HG03280 (cell line): ENCODE data around the gene ADRM1.

Experiments
- ATAC-seq: cut with Tn5 transposase; IDR thresholded peaks from one replicate; pipeline ENCODE4 v1.9.1; 2021; ENCODE audit warnings: mild to moderate bottlenecking, moderate library complexity; ENCODE audit not compliant: unreplicated experiment

The ADRM1 gene

DNA sequence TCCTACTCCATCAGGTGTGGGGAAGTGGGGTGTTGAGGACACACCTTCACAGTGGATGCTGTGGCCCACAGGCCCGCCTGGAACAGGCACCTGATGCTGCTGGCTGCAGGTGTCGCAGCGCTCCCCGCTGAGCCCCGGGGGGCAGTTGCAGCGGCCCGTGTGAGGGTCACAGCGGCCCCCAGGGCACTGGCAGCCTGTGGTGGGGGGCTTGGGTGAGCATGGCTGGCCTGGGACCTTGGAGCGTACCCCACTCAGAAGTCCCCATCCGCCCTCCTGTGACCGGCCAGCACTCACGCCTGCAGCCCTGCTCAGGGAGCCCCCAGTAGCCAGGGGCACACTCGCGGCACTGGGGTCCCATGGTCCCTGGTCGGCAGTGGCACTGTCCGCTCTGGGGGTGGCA lies 19.2 kb downstream of the ADRM1 start:
- no peak for ATAC-seq

DNA sequence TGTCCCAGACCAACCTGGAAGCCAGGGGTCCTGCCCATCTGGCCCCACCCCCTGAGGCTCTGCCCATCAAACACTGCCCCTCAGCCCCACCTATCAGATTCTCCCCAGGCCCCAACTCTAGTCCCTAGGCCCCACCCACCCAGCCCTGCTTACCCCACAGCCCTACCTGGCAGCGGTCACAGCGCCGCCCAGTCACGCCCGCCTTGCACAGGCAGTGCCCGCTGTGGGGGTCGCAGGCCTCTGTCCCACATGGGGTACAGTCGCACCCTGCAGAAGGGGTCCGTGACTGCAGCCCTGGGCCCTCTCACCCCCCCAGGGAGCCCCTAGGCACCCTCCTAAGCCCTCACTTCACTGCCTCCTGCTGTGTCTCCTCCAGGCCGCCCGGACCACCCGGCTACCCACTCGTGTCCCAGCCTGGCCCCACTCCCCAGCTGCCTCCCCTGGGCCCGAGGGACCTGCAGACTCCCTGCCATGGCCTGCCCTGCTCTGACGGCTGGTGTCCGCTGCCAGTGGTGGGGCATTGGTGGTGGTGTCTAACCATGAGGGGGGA lies 19.8 kb downstream of the ADRM1 start:
- ATAC-seq, result no peak

DNA sequence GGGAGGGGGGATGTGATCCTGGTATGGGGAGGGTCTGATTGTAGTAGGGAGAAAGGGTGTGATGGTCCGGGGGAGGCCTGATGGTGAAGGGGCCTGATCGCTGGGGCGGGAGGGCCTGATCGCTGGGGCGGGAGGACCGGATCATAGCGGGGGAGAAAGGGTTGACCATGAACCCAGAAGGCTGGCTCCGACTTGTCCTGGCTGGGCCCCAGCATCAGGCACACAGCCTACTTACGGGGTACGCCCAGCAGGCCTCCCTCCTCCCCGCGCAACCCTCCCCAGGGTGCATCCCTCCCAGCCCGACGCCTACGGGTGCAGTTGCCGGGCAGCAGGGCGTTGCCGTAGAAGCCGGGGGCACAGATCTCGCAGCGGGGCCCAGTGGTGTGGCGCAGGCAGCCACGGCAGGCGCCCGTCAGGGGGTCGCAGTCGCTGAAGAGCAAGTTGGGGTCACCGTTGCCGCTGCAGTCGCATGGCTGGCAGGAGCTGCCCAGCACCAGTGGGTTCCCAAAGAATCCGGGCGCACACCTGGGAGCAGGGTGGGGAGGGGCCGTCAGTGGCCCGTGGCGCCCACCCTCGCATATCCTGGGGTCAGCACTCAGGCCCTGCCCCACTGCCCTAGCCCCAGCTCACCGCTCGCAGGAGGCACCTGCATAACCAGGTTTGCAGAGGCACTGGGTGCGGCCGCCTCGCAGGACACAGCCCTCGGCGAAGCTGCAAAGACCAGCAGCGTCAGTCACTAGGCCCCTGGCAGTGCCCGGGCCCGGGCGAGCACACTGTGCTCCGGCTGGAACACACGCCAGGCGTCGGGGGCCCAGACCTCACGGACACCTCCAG lies 20.6 kb downstream of the ADRM1 start:
- ATAC-seq, result no peak

DNA sequence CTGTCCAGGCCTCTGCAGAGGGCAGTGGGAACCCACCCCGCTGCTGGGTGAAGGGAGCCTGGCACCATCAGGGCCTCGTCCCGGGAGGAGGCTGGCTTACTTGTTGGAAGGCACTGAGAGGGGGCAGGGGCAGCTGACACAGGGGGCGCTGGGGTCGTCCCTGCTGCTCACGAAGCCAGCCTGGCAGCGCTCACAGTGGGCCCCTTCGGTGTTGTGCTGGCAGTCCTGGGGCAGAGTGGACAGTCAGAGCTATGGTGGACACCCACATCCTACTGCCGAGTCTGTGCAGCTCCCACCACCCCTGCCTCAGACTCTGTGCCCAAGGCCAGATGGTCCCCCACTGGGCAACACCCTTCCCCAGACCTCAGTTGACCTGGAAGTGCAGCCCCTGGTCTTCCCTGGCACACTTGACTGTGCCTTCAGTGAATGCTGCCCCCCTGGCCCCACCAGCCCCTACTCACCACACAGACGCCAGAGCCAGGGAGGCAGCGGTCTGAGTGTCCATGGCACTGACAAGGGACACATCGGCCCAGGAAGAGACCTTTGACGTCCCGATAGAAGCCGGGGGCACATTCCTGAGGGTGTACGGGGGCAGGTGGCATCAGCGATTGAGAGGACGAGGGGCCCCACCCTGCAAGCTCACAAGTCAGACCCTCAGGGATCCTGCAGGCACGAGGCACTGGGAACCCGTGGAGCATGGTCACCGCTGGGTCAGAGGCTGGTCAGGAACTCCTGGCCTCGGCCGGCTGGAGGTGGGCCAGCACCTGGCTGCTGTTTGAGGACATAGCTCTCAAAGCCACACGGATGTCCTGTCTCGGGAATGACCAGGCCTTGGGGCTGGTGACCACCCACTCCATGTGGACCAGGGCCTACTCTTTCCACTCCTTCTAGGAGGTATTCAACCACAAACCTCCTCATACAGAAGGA lies 21.4 kb downstream of the ADRM1 start:
- no peak for ATAC-seq

DNA sequence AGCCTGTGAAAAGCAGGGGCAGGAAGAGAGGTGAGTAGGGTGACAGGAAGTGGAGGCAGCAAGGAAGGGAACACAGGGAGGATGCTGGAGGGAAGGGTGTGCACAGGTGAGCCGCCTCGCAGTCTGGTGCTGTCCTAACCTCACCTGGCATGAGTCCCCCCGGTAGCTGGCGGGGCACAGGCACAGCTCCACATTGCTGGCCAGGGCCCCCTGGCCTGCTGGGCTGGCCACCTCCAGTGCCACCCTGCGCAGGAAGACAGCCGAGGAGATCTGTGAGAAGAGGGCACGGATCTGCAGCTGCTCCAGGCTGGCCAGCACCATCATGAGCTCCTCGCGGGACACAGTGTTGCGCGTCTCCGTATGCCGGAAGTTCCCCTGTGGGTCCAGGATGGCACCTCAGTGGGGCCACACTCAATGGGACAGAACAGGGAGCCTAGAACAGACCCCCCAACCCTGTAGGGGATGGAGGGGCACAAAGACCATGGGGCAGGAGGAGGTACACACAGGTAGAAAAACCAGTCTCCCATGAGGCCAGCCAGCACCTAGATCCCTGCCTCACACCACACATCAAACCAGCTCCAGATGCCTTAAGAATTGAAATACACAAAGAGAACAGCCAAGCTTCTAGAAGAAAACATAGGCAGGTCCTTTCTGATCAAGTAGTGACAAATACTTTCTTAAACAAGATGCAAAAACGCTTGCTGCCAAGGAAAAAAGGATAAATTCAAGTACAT lies 22.5 kb downstream of the ADRM1 start:
- ATAC-seq, result no peak

DNA sequence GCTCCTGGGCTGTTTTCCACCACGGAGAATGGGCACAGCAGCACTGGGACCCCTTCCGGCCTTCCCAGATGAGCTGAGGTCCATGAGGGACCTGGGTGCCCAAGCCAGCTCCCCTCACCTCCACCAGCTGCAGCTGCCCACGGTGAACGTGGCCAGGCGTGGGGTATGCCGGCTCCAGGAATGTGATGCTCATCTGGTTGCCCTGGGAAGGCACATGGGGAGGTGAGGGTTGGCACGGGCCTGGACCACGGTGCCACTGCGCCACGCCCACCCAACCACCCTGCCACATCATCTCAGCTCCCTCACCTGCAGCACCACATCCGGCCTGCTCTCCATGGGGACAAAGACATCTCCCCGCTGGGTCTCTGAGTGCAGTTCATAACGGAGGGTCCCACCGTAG lies 23.8 kb downstream of the ADRM1 start:
- ATAC-seq, result no peak

DNA sequence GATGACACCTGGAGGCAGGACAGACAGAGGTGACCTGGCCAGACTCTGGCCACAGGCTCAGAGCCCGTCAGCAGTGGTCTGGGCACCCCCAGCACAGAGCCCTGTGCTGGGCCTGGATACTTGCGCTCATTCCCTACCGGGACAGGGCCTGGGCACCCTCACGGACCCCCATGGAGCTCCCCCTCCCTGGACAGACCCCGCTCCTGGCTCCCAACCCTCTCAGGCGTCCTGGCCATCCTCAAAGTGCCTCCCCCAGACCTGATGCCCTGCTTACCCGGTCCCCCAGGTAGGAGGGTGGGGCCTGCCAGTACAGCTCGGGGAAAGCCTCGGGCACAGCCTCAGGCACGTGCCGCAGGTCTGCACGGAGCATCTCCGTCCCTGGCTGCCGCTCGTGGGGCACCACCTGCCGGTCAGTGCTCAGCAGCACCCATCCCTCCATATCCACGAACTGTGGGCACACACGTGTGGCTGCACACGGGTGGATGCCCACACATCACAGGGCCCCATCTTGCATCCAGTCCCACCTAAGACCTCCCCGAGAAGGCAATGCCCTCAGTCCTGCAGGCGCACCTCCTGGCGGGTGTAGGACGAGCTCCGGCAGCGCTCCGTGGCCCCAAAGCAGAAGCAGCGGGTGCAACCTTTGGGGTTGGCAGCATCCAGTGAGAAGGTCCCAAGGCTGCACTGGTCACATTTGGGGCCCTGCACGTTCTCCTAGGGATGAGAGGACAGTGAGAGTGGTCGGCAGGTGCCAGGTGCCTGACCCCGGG lies 24.3 kb downstream of the ADRM1 start:
- ATAC-seq, result no peak

DNA sequence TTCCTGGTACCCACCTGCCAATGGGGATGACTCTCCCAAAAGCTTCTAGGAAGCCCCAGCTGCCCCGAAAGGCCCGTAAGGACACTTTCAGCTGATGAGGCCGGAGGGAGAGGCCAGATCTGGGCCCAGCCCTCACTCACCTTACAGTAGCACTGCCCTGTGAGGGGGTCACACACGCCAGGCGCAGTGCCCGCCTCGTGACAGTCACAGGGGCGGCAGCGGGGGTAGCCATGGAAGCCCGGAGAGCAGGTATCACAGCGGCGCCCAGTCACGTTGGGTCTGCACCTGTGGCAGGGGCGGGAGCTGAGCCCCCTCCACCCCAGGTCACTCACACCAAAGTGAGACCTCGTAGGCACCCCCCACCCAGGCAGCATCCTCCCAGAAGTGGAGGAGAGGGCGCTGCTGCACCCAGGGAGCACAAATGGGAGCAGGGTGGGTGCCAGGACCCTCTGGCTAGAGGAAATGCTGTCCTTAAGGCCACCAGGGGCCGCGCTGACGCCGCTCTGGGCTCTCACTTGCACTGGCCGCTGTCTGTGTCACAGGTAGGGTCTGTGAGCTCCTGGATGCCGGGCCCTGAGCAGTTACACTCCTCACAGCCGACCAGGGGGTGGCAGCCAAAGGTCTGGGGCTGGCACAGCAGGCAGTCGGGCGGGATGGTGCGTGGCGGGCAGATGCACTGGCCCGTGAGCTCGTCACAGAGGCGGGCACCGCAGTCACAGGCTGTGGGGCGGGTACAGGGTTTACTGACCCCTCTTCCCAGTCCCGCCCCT lies 25.1 kb downstream of the ADRM1 start:
- no peak for ATAC-seq

DNA sequence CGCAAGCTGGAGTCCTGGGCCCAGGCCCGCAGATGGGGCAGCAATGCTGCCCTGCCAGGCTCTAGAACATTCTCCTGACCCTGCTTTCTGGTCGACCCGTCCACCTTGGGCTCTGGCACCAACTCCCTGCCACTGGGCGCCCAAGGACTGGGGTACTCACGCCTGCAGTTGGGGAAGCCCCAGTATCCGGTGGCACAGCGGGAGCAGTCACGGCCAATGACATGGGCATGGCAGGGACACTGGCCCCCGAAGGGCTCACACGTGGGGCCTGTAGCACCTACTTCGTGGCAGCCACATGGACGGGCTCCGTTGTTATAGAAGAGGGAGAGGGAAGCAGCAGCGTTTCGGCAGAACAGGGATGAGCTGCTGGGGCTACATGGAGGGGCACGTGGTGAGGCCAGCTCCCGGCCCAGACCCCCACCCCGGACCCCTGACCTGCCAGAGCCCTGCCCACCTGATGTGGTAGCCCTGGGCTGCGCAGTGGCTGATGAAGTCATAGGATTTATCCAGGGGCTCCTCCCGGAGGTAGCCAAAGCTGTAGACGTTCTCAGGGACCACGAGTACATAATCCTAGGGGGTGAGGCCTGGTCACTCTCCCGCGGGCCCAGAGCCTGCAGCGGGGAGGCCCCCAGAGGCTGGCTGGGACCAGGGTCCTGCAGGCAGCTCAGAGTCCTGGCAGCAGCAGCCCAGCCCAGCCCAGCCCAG lies 26.0 kb downstream of the ADRM1 start:
- no peak for ATAC-seq

DNA sequence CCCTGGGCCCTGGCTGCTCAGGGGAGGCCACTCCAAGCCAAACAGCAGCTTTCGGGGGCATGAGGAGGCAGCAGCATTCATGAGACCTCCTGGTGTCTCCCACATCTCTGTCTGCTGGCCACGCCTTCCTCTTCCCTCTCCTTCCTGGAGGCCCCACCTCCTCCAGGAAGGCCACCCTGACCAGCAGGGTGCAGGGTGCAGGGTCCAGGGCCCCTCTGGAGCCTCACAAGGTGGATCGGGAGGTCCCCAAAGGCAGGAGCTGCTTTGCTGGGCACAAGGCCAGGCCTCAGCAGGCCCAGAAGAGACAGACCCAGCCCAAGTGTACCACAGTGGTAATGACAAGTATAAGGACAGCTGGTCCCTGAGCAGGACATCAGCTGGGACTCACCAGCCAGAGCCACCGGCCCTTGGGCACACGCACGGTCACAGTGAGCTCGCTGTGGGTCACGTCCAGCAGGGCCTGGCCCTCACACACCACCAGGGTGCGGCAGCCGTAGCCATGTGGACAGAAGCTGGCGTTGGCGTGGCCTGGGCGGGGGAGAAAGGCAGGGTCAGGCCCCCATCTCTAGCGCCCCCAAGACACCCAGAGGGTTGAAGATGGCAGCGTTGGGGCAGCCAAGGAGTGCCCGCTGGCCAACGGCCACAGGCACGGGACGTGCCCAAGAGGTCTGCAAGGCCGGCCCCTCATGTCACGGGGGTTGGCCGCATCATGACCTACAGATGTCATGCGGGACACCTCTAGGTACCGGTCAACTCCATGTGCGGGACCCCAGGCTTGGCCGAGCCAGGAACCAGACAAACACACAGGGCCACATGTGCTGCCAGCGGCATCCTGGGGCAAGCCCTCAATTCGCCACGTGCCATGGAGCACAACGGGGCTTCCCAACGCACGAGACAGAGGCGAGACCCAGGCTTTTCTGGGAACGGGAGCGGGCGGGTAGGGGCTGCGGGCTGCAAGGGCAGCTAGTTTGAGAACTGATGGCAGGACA lies 26.9 kb downstream of the ADRM1 start:
- ATAC-seq, result no peak

DNA sequence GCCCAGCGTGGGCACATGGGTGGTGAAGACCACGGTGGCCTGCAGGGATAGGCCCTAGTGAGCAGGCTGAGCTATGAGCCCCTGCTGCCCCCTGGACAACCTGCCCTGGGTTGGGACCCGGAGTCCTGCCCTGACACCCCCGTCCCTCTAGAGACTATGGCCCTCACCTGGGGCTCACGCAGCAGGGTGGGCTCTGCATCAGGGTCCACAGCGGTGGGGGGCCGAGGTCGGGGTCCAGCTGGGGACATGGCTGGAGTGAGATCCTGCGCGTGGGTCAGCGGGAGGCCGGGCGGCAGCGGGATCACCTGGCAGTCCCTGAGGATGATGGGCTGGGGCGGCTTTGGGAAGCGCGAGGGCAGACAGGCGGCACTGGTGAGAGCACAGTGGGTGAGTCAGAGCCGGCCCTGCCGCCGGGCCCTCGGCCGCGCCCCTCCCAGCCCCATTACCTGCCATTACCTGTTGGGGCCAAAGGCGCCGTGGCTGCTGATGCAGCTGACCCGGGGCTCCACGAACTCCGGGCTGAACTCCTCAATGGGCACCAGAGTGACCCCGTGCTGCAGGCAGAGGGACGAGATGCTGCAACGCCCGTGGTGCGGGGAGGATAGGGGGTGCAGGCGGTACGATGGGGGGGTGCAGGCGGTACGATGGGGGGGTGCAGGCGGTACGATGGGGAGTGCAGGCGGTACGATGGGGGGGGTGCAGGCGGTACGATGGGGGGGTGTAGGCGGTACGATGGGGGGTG lies 27.9 kb downstream of the ADRM1 start:
- no peak for ATAC-seq

DNA sequence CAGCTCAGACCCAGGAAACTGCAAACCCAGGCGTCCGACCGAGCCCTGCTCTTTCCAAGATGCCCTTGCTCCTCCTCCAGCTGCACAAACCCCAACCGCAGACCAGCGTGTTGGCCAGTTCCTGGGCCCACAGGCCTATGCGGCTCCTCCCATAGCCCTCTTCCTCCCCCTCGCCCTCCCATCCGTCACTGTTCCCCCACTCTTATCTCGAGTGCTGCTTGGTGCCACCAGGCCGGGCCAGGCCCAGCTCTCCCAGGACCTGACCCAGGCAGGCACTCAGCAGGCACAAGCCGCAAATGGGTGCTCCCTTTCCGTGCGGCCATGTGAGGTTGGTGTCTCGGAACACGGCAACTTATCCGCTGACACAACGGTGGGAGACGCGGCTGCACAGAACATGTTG lies 28.6 kb downstream of the ADRM1 start:
- ATAC-seq, result no peak

DNA sequence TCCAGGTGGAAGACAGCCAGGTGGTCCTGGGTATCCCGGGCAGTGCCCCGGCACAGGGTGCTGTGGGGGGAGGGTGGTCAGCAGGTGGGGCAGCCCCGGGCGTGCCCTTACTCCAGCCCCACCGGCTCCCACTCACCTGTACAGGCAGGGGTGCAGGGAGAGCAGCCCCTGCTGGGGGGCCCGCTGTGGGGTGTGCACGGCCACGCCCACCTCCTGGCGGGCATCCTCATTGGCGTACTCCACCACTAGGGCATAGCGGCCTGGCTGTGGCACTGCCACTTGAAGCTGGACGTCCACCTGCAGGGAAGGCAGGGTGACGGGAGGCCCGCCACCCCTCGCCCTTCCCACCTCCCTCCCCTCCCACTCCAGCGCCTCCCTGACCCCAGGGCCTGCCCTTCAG lies 29.6 kb downstream of the ADRM1 start:
- ATAC-seq, result no peak

DNA sequence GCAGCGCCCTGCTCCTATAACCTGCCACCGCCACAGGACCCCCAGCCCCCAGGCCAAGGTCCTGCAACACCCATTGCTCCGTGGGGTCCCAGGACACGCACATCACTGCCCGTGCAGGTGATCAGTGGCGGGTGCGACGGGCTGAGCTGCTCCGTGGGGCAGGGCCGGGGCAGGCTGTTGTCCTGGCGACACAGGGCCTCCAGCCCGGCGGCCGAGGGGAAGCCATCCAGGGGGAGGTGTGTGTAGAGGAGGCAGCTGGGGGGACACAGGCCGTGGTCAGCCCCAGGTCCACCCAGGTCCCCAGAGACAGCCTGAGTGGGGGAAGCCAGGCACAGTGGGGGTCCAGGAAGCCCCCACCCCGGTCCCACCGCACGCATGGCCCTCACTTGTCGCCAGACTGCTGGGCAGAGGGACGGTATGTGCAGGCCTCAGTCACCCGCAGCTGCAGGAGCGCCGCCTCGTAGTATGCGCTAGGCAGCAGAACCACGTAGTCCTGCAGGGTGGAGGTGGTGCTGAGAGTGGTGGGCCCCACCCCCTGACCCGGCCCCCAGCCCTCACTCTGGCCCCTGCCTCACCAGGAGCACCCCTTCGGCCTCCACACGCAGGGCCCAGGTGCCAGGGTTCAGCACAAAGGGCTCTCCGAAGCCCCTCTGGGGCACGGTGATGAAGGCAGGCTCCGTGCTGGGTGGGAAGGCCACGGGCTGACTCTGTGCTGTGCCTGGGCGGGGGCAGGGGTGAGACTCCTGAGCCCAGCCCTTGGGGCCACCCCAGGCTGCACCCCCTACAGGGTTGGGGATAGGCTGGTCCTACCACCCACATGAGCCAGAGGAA lies 30.4 kb downstream of the ADRM1 start:
- ATAC-seq, result no peak

DNA sequence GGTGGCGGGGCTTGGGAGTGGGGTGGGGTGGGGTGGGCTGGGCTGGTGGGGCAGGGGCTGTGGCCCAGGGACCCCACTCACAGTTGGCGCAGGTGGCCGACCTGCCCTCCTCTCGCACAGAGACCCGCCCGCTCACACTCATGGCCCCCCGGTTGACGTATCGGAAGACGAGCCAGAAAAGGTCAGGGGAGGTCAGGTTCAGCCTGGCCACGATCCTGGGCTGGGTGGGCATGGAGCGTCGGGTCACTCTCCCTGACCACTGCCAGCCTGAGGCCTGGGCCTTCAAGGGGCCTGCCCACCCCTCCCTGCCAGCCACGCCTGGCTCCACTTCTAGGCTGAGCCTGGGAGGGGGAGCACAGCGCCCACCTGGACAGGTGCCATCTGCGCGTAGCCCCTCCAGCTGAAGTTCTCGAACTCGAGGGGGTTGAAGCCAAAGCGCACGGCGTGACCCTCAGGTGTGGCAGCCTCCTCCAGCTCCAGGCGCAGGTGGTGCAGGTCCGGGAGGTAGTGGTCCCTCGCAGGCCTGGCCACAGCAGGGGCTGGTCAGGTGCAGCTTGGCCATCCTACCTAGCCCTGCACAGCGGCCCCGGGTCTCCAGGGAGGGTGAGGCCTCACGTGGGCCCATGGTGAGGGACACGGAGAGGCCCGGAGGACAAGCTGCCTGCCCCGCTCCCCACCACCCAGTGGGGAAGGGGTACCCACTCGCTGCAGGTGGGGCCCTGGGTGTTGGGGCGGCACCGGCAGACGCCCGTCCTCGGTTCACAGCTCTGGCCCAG lies 31.2 kb downstream of the ADRM1 start:
- no peak for ATAC-seq
